Dermis microvascular lymphatic vessel endothelial cell (primary cell): ENCODE data around the gene APLP1. TPM values are rescaled to one million over a fixed set of nuclear protein-coding genes. Genes with fewer than 3 reads are reported as not detected.
"Not testable (repeated sequence)": the region's sequence is repeated elsewhere in the genome, so short reads cannot be mapped to it uniquely, and the experiment has no call there.

Experiments
- DNase-seq, 2 donors: peaks; one replicate each; pipeline versions ENCODE4 v3.0.0 to v3.0.0-alpha.2; 2010; ENCODE audit warnings: low read depth in 2 of 2
- total RNA-seq: library from RNA; depleted of rRNA; stranded (reverse); fragments of >200 nt; gene quantifications from 2 replicates; pipeline ENCODE4 v1.2.1, GENCODE V29; 2014

The APLP1 gene
- total RNA-seq = 1.8 TPM in 2 replicates

DNA sequence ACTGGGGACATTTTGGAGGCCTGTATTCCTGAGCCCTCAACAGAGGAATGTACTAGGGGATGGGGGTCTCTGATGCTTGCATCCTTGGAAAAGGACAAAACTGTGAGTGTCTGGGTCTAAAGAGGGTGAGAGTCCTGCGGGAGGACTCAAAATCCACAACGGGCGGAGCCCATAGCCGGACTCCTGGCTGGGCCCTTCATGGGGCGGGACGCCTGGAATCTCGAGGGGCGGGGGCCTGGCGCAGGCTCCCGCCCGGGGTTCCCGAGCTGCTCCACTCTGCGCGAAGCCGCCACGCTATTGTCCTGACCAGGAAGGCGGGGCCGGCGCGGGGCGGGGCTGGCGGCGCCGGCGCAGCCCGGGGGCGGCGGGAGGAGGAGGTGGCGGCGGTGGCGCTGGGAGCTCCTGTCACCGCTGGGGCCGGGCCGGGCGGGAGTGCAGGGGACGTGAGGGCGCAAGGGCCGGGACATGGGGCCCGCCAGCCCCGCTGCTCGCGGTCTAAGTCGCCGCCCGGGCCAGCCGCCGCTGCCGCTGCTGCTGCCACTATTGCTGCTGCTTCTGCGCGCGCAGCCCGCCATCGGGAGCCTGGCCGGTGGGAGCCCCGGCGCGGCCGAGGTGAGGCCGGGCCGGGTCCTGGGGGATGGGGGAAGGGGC, at the start of gene APLP1:
Gene APLP1 (plus strand): TSS at position 403 of the 651 bp plus-strand sequence. CDS start 63 bp downstream, at position 466.
- DNase-seq = peak in 1 of 2 donors; percentile 50

- DNase-seq = no peak
These were observed 45.8 kb upstream of the APLP1 start for GRCh38 chr19:35822579-35822978.

DNA sequence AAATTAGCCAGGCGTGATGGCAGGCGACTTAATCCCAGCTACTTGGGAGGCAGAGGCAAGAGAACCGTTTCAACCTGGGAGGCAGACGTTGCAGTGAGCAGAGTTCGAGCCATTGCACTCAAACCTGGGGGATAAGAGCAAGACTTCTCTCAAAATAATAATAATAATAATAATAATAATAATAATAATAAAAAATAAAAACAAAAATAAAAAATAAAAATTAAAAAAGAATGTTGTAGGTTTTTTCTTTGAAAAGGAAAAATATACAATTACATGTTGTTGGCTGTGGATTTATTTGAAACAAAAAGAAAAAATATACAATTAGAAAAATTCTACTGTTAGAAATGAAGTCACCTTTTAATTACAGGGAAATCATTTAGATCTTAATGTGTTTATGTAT, 44.2 kb upstream of the APLP1 start:
- DNase-seq = no peak

DNA sequence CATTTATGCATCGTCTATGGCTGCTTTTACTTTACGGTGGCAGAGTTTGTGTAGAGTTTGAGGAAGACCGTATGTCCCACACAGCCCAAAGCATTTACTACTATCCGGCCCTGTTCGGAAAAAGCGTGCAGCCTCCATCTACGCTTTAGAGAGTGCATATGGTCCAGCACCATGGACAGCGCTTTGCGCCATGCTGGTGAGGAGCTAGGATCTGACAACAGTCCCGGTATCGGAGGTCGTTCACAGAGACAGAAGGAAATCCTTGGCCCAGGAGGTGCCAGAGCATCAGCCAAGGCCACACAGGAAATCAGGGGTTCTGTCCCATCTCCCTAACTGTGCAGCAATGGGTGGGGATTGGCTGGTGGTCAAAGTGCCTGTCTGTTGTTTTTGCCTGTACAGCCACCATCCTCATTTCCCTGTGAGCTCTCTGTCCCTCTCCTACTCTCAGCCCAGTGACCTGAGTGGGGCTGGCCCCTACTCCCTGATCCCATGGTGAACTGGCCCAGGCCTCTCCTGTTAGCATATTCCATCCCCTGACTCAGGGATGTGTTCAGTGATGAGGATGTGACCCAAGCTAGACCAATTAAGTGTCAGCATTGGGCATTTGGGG, 39.6 kb upstream of the APLP1 start:
- peak; percentile 47 to 66 for DNase-seq

GRCh38 chr19:35830986-35831385, 37.4 kb upstream of the APLP1 start:
- DNase-seq = no peak

DNA sequence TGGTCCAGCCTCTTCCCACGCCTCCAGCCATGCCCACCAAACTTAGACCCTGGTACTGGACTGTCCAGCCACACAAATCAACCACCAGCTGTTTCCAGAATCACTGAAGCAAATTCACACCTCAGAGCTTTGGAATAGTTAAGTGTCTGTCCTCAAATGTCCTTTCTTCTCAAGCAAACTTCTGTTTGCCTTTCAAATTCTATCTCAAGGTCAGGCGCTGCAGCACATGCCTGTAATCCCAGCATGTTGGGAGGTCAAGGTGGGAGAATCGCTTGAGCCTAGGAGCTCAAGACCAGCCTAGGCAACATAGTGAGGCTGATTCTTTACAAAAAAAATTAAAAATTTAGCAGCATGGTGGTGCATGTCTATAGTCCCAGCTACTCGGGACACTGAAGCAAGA, 36.3 kb upstream of the APLP1 start:
- DNase-seq = no peak

DNA sequence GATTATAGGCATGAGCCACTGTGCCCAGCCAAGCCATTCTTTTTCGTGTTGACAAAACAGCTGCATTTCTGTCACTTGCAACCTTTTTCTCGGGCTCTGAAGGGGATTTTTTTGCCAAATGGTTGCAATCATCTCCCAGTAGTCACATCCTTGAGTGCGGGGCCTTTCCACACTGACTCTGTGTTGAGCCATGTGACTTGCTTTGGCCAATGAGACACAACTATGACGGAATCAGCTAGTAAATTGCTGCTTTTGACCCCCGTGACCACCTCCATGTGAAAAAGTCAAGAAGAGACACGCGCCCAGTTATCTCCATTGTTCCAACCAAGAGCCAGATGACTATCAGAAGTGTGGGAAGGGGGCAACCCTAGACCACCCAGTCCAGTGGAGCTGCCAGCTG, 34.4 kb upstream of the APLP1 start:
- DNase-seq = no peak

DNA sequence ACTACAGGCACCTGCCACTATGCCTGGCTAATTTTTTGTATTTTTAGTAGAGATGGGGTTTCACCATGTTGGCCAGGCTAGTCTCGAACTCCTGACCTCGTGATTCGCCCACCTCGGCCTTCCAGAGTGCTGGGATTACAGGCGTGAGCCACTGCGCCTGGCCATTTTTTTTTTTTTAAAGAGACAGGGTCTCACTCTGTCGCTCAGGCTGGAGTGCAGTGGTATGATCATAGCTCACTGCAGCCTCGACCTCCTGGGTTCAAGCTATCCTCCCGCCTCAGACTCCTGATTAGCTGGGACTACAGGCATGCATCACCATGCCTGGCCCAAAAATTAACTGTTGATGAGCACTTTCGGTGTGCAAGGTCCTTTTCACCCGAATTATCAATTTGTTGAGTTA, 32.3 kb upstream of the APLP1 start:
- DNase-seq = not testable (repeated sequence)

DNA sequence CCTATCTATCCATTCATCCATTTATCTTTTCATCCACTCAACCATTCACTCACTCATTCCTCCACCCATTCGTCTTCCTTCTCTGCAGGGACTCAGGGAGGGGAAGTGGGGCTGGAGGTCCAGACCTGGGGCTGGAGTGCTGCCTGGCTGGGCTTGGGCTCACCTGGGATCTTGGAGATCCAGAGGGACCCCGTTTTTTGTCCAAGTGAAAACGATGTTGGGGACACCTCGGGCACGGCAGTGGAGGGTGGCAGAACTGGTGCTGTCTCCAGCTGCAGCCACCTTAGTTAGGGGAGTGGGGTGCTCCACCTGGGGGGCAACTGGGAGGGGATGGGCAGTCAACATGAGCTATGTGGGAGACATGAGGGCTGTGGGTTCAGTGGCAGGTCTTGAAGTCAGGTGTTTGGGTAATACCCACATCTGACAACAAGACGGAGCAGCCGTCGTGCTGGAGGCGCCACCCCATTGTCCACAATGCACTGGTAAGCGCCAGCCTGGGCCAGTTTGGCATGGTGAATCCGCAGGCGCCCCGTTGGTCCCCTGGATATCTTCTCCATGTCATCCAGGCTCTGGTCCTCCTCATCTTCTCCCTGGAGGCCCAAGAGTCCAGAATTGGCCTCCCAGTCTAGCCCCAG, 26.3 kb upstream of the APLP1 start:
- DNase-seq = no peak

DNA sequence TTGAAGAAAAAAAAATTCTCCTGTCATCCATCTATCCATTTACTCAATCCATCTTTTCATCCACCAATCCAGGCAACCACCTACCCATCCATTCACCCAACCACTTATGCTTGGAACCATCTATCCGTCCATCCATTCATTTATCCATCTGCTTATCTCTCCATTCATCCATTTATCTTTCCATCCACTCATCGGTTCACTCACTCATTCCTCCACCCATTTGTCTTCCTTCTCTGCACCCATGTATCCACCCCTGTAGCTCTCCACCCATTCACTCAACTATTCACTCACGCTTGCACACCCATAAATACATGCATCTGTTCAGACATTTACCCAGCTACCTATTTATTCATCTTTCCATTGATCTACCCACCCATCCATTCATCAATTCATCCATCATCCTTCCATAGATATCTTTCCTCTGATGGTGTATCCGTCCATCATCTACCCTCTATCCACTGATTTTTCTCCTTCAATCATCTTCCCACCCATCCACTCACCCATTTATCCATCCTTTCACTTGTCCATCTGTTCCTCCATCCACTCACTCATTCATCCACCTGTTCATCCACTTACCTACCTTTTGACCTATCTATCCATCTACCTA, 25.6 kb upstream of the APLP1 start:
- no peak for DNase-seq

- no peak for DNase-seq
These were observed 24.5 kb upstream of the APLP1 start for GRCh38 chr19:35843676-35844481.

- no peak for DNase-seq
These were observed 23.7 kb upstream of the APLP1 start for GRCh38 chr19:35844482-35845214.

DNA sequence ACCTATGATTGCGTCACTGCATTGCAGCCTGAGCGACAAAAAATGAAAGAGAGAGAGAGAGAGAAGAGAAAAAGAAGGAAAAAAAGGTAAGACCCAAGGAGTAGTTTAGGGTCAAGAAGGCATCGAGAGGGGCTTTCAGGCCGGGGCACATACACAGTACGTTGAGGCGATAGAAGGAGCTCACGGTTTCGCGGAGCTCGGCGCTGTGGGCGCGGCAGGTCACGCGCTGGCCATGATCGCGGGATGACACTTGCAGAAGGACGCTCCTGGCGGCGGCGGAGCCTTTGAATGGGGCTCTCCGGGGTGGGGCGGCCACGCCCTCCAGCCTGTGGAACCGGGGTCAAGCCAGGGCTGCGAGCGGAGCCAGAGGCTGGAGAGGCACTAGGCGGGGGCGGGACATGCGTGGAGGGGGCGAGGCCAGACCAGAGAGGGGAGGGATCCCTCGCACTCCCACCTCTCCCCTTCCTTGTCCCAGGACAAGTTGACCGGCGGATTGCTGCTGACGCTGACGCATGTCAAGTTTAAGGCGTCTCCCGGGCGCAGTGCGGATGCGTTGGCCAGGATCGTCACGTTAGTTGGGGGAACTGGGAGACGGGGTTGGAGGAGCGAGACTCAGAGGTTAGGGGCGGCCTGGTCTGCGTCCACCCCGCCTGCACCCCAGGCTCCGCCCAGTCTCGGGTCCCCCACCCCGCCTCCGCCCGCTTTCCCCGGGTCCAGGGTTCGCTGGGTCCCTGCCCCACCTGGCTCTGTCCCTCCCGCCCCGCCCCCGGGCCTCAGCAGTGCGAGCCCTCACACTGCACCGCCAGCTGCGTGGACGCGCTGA, 22.9 kb upstream of the APLP1 start:
- no peak for DNase-seq

GRCh38 chr19:35846038-35846668, 22.2 kb upstream of the APLP1 start:
- DNase-seq = no peak

DNA sequence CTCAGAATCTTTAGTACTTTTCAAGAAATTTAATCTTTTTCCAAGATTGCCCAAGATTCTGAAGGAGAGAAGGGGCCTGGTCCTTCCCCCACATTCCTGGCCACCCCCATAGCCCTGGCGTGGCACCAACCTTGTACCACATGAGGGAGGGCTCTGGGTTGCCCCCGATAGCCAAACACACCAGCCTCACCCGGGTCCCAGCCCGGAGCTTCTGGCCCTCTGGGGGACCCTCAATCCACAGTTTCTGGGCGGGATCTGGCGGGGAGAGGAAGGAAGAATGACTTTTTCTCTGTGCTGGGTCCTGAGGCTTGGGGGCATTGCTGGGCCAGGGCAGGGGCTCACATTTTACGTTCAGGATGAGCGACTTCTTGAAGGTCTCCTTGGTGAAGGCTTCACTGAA, 20.5 kb upstream of the APLP1 start:
- DNase-seq = no peak

- no peak for DNase-seq
These were observed 19.9 kb upstream of the APLP1 start for GRCh38 chr19:35848486-35848885.

GRCh38 chr19:35848919-35849505, 19.4 kb upstream of the APLP1 start:
- no peak for DNase-seq

GRCh38 chr19:35851213-35852028, 17.0 kb upstream of the APLP1 start:
- DNase-seq = no peak
